HG02885 (cell line): ENCODE data around the gene CTCF.

Experiments
- ATAC-seq: cut with Tn5 transposase; IDR thresholded peaks from one replicate; pipeline ENCODE4 v1.9.1; 2021; ENCODE audit warnings: mild to moderate bottlenecking; ENCODE audit not compliant: unreplicated experiment, poor library complexity

The CTCF gene

GRCh38 chr16:67674851-67675578 lies 112.7 kb downstream of the CTCF start:
- ATAC-seq = no peak

DNA sequence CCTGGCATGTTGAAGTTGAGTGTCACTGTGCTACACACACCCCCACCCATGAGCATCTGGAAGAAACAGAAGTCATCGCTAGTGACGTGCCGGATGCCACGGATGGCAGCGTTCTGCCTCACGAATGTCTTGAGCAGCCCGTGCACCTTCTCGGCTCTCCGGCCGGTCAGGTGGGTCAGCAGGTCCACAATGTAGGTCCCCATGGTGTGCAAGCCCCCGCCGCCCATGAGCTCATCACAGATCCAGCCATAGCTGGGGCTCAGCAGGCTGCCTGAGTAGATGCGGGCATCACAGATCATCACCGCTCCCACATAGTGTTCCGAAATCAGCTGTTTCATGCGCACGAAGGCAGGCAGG lies 113.2 kb downstream of the CTCF start:
- ATAC-seq = no peak

DNA sequence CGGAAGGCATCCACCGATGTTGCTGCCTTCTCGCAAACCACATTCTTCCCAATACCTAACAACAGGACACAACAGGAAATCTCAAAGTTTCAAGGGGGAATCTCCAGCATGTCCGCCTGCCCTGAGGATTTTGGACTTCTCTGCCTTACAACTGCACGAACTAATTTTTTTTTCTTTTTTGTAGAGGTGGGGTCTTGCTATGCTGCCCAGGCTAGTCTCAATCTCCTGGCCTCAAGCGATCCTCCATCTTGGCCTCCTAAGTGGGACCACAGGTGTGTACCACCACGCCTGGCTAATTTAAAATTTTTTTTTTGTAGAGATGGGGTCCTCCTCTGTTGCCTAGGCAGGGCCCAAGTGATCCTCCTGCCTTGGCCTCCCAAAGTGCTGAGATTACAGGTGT lies 113.7 kb downstream of the CTCF start:
- no peak for ATAC-seq

- no peak for ATAC-seq
Measured at GRCh38 chr16:67676516-67676915, 114.2 kb downstream of the CTCF start.

DNA sequence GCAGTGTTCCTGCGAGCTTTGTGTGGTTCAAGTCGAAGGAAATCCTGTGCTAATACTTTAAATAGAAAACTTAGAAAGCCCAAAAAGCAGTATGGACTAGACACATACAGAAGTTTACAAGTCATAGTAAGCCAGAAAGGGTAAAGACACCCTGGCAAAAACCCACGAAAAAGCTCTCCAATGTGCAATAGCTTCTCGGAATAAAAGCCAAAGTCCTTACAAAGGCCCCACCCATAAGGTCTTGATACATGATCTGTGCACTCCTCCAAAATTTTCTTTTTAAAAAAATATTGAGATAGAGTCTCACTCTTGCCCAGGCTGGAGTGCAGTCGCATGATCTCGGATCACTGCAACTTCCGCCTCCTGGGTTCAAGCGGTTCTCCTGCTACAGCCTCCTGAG lies 114.6 kb downstream of the CTCF start:
- ATAC-seq = no peak

GRCh38 chr16:67677712-67678111 lies 115.4 kb downstream of the CTCF start:
- ATAC-seq = no peak

- ATAC-seq = no peak
Measured at GRCh38 chr16:67678354-67679023, 116.2 kb downstream of the CTCF start.

- no peak for ATAC-seq
Measured at GRCh38 chr16:67679935-67680897, 117.9 kb downstream of the CTCF start.

DNA sequence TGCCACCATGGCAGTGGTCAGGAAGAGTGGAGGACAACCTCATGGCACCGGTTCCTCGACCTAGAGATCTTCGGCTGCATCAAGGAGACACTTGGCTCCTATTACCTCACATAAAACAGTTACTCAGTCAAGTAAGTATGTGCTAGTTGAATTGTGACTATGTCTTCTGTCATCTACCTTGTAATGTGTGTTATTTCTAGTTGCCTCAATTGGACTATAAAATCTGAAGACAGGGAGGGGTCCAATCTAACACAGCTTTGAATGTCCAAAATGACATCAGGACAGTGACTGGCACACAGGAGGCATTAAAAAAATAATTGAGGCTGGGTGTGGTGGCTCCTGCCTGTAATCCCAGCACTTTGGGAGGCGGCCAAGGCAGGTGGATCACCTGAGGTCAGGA lies 121.4 kb downstream of the CTCF start:
- ATAC-seq = no peak

DNA sequence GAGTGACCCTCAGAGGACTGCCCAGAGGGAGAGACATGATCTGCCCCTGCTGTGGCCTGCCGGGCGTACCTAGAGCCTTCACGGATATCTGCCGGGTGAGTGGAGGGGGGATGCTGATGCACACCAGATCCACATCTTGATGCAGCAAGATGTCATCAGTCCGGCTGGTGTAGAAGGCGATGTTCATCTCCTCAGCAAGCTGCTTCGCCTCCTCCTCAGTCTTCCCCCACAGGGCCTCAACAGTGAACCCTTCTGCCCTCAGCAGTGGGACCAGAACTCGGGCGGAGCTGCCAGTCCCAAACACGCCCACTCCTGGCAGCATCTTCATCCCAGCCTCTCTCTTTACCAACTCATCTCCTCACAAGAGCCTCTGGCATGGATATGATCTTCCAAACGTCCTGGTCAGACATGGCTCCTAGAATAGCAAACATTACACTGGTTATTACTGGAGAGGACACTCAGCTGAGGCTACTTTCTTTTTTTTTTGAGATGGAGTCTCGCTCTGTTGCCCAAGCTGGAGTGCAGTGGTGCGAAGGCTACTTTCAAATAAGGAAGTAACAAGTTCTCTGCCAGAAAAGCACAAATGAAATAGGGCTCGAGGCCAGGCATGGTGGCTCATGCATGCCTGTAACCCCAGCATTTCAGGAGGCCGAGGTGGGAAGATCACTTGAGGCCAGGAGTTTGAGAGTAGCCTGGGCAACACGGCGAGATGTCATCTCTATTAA lies 123.2 kb downstream of the CTCF start:
- no peak for ATAC-seq
